Liver (tissue), 9 donors: ENCODE data around the gene PKP4. TPM values are rescaled to one million over a fixed set of nuclear protein-coding genes. Genes with fewer than 3 reads are reported as not detected.

Experiments used
- DNase-seq: peaks from one replicate; pipeline ENCODE4 v3.0.0-alpha.2; 2017; ENCODE audit warnings: low spot score
- H3K27ac ChIP-seq, 2 donors: one replicate each; pipeline ENCODE4 v1.7.0; 2013; ENCODE audit warnings: inconsistent platforms in 2 of 2, low read length in 2 of 2, control low read depth in 1 of 2, low read depth in 1 of 2, mild to moderate bottlenecking in 1 of 2
- H3K27me3 ChIP-seq, 4 donors: one replicate each; pipeline versions ENCODE4 v1.6.1 to v1.7.0; 2013; ENCODE audit warnings: low read length in 3 of 4, inconsistent platforms in 1 of 4, mild to moderate bottlenecking in 1 of 4, moderate library complexity in 1 of 4; ENCODE audit not compliant: control insufficient read depth in 4 of 4, insufficient read depth in 4 of 4
- H3K36me3 ChIP-seq, 4 donors: one replicate each; pipeline versions ENCODE4 v1.6.1 to v1.7.0; 2013; ENCODE audit warnings: low read length in 3 of 4, mild to moderate bottlenecking in 3 of 4, low read depth in 1 of 4, moderate library complexity in 1 of 4; ENCODE audit not compliant: control insufficient read depth in 4 of 4, insufficient read depth in 3 of 4
- H3K4me1 ChIP-seq, 4 donors: one replicate each; pipeline versions ENCODE4 v1.6.1 to v1.7.0; 2013; ENCODE audit warnings: low read length in 3 of 4, mild to moderate bottlenecking in 3 of 4, moderate library complexity in 1 of 4; ENCODE audit not compliant: control insufficient read depth in 4 of 4, insufficient read depth in 4 of 4
- H3K4me3 ChIP-seq, 3 donors: one replicate each; pipeline versions ENCODE4 v1.6.1 to v1.7.0; 2013; ENCODE audit warnings: low read length in 3 of 3, control low read depth in 1 of 3, low read depth in 1 of 3, mild to moderate bottlenecking in 1 of 3
- H3K9ac ChIP-seq, 2 donors: one replicate each; pipeline ENCODE4 v1.7.0; 2013; ENCODE audit warnings: low read length in 2 of 2, mild to moderate bottlenecking in 2 of 2, moderate library complexity in 2 of 2, control low read depth in 1 of 2, low read depth in 1 of 2
- H3K9me3 ChIP-seq, 4 donors: one replicate each; pipeline versions ENCODE4 v1.6.1 to v1.7.0; 2013; ENCODE audit warnings: low read length in 3 of 4; ENCODE audit not compliant: control insufficient read depth in 4 of 4
- ATF3 ChIP-seq: IDR thresholded peaks from 2 replicates; pipeline ENCODE4 v1.6.1; 2016; ENCODE audit warnings: antibody characterized with exemption
- EGR1 ChIP-seq, 2 donors: IDR thresholded peaks; 2 replicates each; pipeline ENCODE4 v1.6.1; 2016 to 2018; ENCODE audit warnings: antibody characterized with exemption in 2 of 2, low read depth in 2 of 2
- FOXA1 ChIP-seq: IDR thresholded peaks from 2 replicates; pipeline ENCODE4 v1.6.1; 2016; ENCODE audit warnings: antibody characterized with exemption
- FOXA2 ChIP-seq: IDR thresholded peaks from 2 replicates; pipeline ENCODE4 v1.6.1; 2016; ENCODE audit warnings: antibody characterized with exemption
- GABPA ChIP-seq, 2 donors: IDR thresholded peaks in 1 of 2; conservative IDR thresholded peaks in 1 of 2; 2 replicates each; pipeline ENCODE4 v1.6.1; 2016; ENCODE audit warnings: antibody characterized with exemption in 2 of 2, mild to moderate bottlenecking in 1 of 2, moderate library complexity in 1 of 2
- HNF4A ChIP-seq, 2 donors: conservative IDR thresholded peaks; 2 replicates each; pipeline ENCODE4 v1.6.1; 2016; ENCODE audit warnings: antibody characterized with exemption in 2 of 2, mild to moderate bottlenecking in 2 of 2
- HNF4G ChIP-seq: IDR thresholded peaks from 2 replicates; pipeline ENCODE4 v1.6.1; 2016; ENCODE audit warnings: antibody characterized with exemption
- NR2F2 ChIP-seq: IDR thresholded peaks from 2 replicates; pipeline ENCODE4 v1.6.1; 2016; ENCODE audit warnings: antibody characterized with exemption
- RAD21 ChIP-seq, 2 donors: IDR thresholded peaks; 2 replicates each; pipeline ENCODE4 v1.6.1; 2016; ENCODE audit warnings: antibody characterized with exemption in 2 of 2, mild to moderate bottlenecking in 2 of 2
- REST ChIP-seq: IDR thresholded peaks from 2 replicates; pipeline ENCODE4 v1.6.1; 2016; ENCODE audit warnings: antibody characterized with exemption, mild to moderate bottlenecking
- RXRA ChIP-seq, 2 donors: IDR thresholded peaks; 2 replicates each; pipeline ENCODE4 v1.6.1; 2017 to 2018; ENCODE audit warnings: antibody characterized with exemption in 2 of 2, mild to moderate bottlenecking in 1 of 2
- SP1 ChIP-seq: IDR thresholded peaks from 2 replicates; pipeline ENCODE4 v1.6.1; 2018; ENCODE audit warnings: antibody characterized with exemption, mild to moderate bottlenecking
- TAF1 ChIP-seq: conservative IDR thresholded peaks from 2 replicates; pipeline ENCODE4 v1.6.1; 2016; ENCODE audit warnings: antibody characterized with exemption, mild to moderate bottlenecking
- YY1 ChIP-seq: IDR thresholded peaks from 2 replicates; pipeline ENCODE4 v1.6.1; 2016; ENCODE audit warnings: antibody characterized with exemption, mild to moderate bottlenecking
- ZBTB33 ChIP-seq: IDR thresholded peaks from 2 replicates; pipeline ENCODE4 v1.6.1; 2016; ENCODE audit warnings: antibody characterized with exemption
- WGBS: extraction: QIAGEN DNeasy Blood & Tissue Kit; methylation state at CpG from one replicate; pipeline ENCODE4 v1.1.7; 2013; 5-methylcytosine and 5-hydroxymethylcytosine counted together
- polyA plus RNA-seq, 2 donors: library from polyadenylated mRNA; stranded (reverse) in 1 of 2; unstranded in 1 of 2; fragments of 200-250 nt in 1 of 2; fragments of >200 nt in 1 of 2; fragmentation: Nextera tagmentation in 1 of 2; extraction: Ambion mirVana in 1 of 2; gene quantifications; one replicate each; pipeline versions ENCODE4 v1.2.1 to v1.2.3, GENCODE V29; 2013 to 2015
- total RNA-seq, 2 donors: library from RNA; depleted of rRNA; stranded (reverse); fragments of >200 nt; gene quantifications; one replicate each; pipeline ENCODE4 v1.2.3, GENCODE V29; 2014
- TF ChIP-seq, protein P1 (sequence below): IDR thresholded peaks from 2 replicates; pipeline ENCODE4 v1.6.1; 2016; ENCODE audit warnings: antibody characterized with exemption
- donor health status: healthy.
- donor health status: healthy.
- donor health status: healthy.
- donor health status: healthy.
- donor health status: healthy.

PKP4 gene
- total and polyA plus RNA-seq, 4 donors, result 7.7 to 33.8 (median 19.0) TPM

DNA sequence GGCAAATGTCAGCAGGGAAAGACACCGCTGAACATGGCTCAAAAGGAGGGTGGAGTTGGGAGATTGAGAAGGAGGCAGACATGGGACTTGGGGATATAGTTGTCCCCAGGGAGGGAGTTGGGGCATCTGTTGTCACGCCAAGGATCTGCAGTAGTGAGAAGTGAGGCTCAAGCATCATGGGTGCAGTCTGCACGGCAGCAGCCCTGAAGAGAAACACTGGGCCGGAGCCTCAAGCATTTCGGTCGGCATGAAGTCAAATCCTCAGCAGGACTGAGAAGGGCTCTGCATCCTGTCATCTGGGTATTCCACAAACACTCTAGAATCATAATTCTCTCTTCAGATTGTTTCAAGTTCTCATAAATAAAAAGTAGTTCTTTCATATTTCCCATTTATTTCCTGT is 205.7 kb downstream of the PKP4 start:
- Histone ChIP-seq H3K4me3 (no peak overlapping the region), H3K36me3 (peaks cover 6 to 45% (median 32%) of the 10 kb centered on the region in 4 donors), H3K27ac (no peak overlapping the region), H3K9ac (no peak overlapping the region), H3K27me3 (no peaks in the 10 kb centered on the region), H3K4me1 (no peaks in the 10 kb centered on the region), H3K9me3 (no peaks in the 10 kb centered on the region)
- no peak for DNase-seq
- 93% methylated on average over 6 of the region's 6 CpGs for WGBS
- TF ChIP-seq REST (no peak), RXRA (IDR thresholded peaks at IDR 0.05) (no peak), GABPA (IDR thresholded peaks at IDR 0.05 in 1 of 2, conservative IDR thresholded peaks at IDR 0.05 in 1 of 2) (no peak), NR2F2 (no peak), EGR1 (IDR thresholded peaks at IDR 0.05; ENCODE audit: low read depth in 2 of 2) (no peak)

DNA sequence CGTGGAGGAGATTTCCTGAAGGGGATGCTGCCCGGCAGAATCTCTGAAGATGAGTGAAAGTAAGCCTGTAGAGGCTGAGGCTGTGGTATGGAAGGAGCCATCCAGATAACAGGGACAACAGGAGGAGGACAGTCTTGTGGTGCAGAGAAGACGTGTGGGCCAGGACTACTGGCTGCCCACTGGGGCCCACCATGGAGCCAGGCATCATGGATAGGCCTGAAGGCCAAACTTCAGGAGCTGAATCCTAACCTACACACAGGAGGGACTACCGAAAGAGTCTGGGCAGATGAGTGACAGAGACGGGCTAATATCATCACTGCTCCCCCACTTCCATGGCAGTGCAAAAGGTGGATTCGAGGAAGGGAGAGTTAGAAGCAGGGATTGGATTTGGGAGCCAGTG is 207.0 kb downstream of the PKP4 start:
- H3K36me3 ChIP-seq, result peaks cover 6 to 47% (median 35%) of the 10 kb centered on the region in 4 donors
- 95% methylated on average over 6 of the region's 6 CpGs for WGBS
- TF ChIP-seq YY1, result no peak
- TF ChIP-seq FOXA2, result no peak
- no peak for TF ChIP-seq FOXA1
- no peak for TF ChIP-seq HNF4G
- TF ChIP-seq NR2F2, result no peak
- no peak for TF ChIP-seq EGR1 (IDR thresholded peaks at IDR 0.05; ENCODE audit: low read depth in 2 of 2)
- TF ChIP-seq ATF3, result no peak
- no peak for TF ChIP-seq HNF4A (conservative IDR thresholded peaks at IDR 0.05)
- no peak for TF ChIP-seq RXRA (IDR thresholded peaks at IDR 0.05)
- no peak for TF ChIP-seq RAD21 (IDR thresholded peaks at IDR 0.05)
- TF ChIP-seq GABPA (IDR thresholded peaks at IDR 0.05 in 1 of 2, conservative IDR thresholded peaks at IDR 0.05 in 1 of 2), result no peak
- no peak for TF ChIP-seq TAF1
- TF ChIP-seq REST, result no peak
- no peak for TF ChIP-seq SP1
- TF ChIP-seq ZBTB33, result no peak
- TF ChIP-seq, protein P1, sequence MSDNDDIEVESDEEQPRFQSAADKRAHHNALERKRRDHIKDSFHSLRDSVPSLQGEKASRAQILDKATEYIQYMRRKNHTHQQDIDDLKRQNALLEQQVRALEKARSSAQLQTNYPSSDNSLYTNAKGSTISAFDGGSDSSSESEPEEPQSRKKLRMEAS, result no peak
- no peak for DNase-seq
- no peaks in the 10 kb centered on the region for H3K9me3 ChIP-seq
- H3K4me1 ChIP-seq, result no peaks in the 10 kb centered on the region
- H3K27ac ChIP-seq, result no peak overlapping the region
- H3K27me3 ChIP-seq, result no peaks in the 10 kb centered on the region
- no peak overlapping the region for H3K4me3 ChIP-seq
- H3K9ac ChIP-seq, result no peak overlapping the region
